ENCODE measurements around the gene NAV1.
"Not testable (repeated sequence)": the region's sequence is repeated elsewhere in the genome, so short reads cannot be mapped to it uniquely, and the experiment has no call there.

The NAV1 gene

DNA sequence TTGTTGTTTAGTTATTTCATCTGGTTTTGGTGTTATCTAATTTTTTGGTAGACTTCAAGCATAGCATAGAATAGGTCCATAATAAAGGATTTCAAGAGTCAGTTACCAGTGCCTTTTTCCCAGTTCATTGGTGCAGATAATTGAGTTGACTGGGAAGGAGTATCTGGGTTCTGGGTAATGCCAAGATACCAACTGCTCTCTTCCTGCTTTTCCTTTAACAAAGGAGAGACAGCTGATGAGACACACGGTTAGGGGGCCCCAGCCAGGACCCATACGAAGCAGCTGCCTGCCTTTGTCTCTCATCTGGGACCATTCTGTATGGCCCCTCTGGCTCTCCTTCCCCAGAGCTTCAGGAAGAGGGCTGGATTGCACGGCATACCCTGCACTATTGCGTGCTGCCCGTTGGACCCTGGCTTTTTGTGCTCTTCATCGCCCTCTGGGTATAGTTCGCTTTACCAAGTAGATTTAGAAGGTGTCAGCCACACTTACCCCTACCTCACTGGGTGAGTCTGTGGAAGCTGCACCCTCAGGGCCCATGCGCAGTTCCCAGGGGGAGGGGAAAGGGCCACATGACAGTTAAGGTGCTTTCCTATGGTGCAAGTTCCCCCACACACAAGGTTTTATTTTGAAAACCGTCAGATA, 7.0 kb downstream of the NAV1 start:
- Histone ChIP-seq H3K4me1 (ENCODE audit: control insufficient read depth, insufficient read depth, low read length) (peaks cover 2% of the 10 kb centered on the region; the same call in 1 of the 2 replicates), H3K27me3 (ENCODE audit: control insufficient read depth, insufficient read depth, low read length) (no peaks in the 10 kb centered on the region; the same call in 1 of the 2 replicates), H3K36me3 (ENCODE audit: control insufficient read depth, insufficient read depth, low read length) (no peaks in the 10 kb centered on the region), H3K9me3 (ENCODE audit: control insufficient read depth, insufficient read depth, low read length) (no peaks in the 10 kb centered on the region), H3K4me3 (ENCODE audit: low read length) (no peak overlapping the region), H3K27ac (ENCODE audit: low read length) (no peak overlapping the region)
- no peak for DNase-seq (ENCODE audit: low read depth, low spot score)
- no CpG with 5 or more reads among the region's 9 CpGs for WGBS (ENCODE audit: insufficient coverage, insufficient read length)

DNA sequence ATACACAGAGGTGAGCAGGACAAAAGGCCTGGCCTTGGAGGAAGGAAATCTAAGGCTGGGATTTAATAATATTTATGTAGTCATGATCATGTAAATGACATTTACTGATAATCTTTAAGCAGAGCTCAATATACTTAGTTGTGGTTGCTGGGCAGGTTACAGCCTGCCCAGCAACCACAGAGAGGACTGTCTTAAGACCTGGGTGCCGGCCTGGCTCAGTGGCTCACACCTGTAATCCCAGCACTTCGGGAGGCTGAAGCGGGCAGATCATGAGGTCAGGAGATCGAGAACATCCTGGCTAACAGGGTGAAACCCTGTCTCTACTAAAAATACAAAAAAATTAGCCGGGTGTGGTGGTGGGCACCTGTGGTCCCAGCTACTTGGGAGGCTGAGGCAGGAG, 10.6 kb downstream of the NAV1 start:
- not testable (repeated sequence) for H3K36me3 ChIP-seq (ENCODE audit: control insufficient read depth, insufficient read depth, low read length); H3K27me3 ChIP-seq (ENCODE audit: control insufficient read depth, insufficient read depth, low read length); DNase-seq (ENCODE audit: low read depth, low spot score); H3K4me3 ChIP-seq (ENCODE audit: low read length); H3K4me1 ChIP-seq (ENCODE audit: control insufficient read depth, insufficient read depth, low read length); H3K9me3 ChIP-seq (ENCODE audit: control insufficient read depth, insufficient read depth, low read length); H3K27ac ChIP-seq (ENCODE audit: low read length)
- WGBS (ENCODE audit: insufficient coverage, insufficient read length) = no CpG with 5 or more reads among the region's 5 CpGs

DNA sequence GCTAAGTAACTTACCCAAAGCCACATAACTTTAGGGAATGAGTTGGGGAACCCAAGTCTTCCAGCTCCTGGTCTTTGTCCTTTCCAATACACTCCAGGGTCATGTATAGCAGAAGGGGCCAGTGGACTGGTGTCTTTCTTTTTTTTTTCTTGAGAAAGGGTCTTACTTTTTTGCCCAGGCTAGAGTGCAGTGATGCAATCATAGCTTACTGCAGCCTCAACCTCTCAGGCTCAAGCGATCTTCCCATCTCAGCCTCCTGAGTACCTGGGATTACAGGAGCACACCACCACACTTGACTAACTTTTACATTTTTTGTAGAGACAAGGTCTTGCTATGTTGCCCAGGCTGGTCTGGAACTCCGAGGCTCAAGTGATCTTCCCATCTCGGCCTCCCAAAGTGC, 12.2 kb downstream of the NAV1 start:
- no peak for DNase-seq (ENCODE audit: low read depth, low spot score)
- no peak overlapping the region for H3K4me3 ChIP-seq (ENCODE audit: low read length)
- no peak overlapping the region for H3K27ac ChIP-seq (ENCODE audit: low read length)
- H3K27me3 ChIP-seq (ENCODE audit: control insufficient read depth, insufficient read depth, low read length) = no peaks in the 10 kb centered on the region
- no CpG with 5 or more reads among the region's 3 CpGs for WGBS (ENCODE audit: insufficient coverage, insufficient read length)
- H3K36me3 ChIP-seq (ENCODE audit: control insufficient read depth, insufficient read depth, low read length) = no peaks in the 10 kb centered on the region
- no peaks in the 10 kb centered on the region for H3K9me3 ChIP-seq (ENCODE audit: control insufficient read depth, insufficient read depth, low read length)
- no peaks in the 10 kb centered on the region for H3K4me1 ChIP-seq (ENCODE audit: control insufficient read depth, insufficient read depth, low read length)

DNA sequence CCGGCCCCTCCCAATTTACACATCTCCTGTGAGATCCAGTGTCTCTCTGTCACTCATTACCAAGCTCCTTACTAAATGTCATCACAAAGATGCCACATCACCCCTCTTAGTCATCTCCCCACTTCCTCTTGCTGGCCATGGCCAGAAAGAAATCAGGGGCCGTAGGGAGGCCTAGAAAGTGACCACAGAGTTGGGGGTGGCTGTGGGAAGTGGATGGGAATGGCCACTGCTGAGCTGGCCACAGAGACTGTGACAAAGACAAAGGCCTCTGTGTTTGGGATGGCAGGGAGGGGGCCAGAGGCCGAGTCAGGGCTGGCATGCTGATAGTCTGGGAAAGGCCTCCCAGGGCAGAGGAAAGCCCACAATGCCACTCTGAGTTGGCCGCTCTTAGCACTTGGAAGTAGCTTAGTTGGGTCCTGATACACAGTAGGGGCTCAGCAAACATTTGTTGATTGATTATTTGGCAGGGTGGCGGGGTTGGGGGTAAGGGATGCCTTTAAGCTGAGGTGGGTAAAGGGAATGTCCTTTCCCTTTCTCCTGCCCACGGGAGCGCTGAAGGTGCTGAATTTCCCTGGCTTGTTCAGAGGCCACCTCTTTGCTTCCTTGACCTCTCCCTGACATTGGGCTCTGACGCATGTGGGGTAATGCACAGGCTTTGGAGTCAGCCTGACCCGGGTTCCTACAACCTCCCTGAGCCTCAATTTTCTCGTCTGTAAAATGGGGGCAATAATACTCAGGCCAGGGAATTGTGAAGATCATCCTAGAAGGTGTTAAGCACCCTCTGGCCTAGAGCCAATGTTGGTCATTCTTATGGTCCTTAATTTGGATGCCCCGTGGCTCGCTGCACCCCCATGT, 13.2 kb downstream of the NAV1 start:
- WGBS (ENCODE audit: insufficient coverage, insufficient read length) = no CpG with 5 or more reads among the region's 12 CpGs
- Histone ChIP-seq H3K4me3 (ENCODE audit: low read length) (no peak overlapping the region), H3K27me3 (ENCODE audit: control insufficient read depth, insufficient read depth, low read length) (no peaks in the 10 kb centered on the region), H3K36me3 (ENCODE audit: control insufficient read depth, insufficient read depth, low read length) (no peaks in the 10 kb centered on the region), H3K9me3 (ENCODE audit: control insufficient read depth, insufficient read depth, low read length) (no peaks in the 10 kb centered on the region), H3K4me1 (ENCODE audit: control insufficient read depth, insufficient read depth, low read length) (peaks cover 1% of the 10 kb centered on the region; the same call in 1 of the 2 replicates), H3K27ac (ENCODE audit: low read length) (no peak overlapping the region)
- DNase-seq (ENCODE audit: low read depth, low spot score) = no peak

DNA sequence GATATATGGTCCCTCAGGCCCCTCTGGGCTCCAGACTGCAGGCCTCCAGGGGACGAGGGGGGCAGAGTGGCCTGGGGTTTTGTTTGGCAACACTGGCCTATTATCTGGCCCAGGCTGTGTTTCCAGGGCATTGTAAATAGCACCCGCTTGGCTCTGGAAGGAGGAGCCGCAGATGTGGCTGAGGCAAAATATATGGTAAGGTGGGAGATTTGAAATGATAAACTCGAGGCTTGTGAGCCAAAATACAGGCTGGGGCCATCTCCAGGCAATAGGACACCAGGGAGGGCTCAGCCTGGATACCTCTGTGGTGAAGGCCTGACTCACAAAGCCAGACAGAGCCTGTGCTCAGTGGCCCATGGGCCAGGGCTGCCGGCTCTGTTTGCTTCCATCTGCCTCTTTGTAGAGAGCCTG, 14.0 kb downstream of the NAV1 start:
- Histone ChIP-seq H3K27ac (ENCODE audit: low read length) (no peak overlapping the region), H3K4me1 (ENCODE audit: control insufficient read depth, insufficient read depth, low read length) (peaks cover 1% of the 10 kb centered on the region; the same call in 1 of the 2 replicates), H3K36me3 (ENCODE audit: control insufficient read depth, insufficient read depth, low read length) (no peaks in the 10 kb centered on the region), H3K9me3 (ENCODE audit: control insufficient read depth, insufficient read depth, low read length) (no peaks in the 10 kb centered on the region), H3K4me3 (ENCODE audit: low read length) (no peak overlapping the region), H3K27me3 (ENCODE audit: control insufficient read depth, insufficient read depth, low read length) (no peaks in the 10 kb centered on the region)
- no CpG with 5 or more reads among the region's 5 CpGs for WGBS (ENCODE audit: insufficient coverage, insufficient read length)
- no peak for DNase-seq (ENCODE audit: low read depth, low spot score)

DNA sequence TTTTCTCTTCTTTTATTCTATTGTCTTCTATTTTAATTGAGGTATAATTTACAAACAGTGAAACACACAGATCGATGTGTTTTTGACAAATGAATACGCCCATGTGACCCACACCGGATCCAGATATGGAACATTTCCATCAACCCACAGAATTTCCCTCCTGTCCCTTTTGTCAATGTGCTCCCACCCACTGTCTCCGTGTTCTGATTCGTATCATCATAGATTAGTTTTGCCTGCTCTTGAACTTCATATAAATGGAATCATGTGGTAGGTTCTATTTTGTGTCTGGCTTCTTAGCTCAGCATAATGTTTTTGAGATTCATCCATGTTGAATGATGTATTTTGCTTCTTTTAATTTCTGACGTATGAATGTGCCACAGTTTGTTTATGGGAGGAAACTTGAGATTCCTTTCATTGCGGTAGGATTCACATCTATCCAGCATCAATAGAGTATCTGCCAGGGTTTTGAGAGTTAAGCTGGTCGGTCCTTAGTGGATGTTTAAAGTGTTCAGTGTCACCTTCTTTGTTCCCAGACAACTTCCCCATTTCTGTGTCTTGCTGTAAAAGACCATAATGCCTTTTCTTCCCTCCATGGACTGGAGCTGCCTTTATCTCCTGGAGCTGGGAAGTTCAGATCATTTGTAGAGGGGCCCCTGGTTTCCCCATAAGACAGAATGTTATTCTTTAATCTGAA, 14.7 kb downstream of the NAV1 start:
- Histone ChIP-seq H3K4me3 (ENCODE audit: low read length) (no peak overlapping the region), H3K36me3 (ENCODE audit: control insufficient read depth, insufficient read depth, low read length) (no peaks in the 10 kb centered on the region), H3K27me3 (ENCODE audit: control insufficient read depth, insufficient read depth, low read length) (no peaks in the 10 kb centered on the region), H3K9me3 (ENCODE audit: control insufficient read depth, insufficient read depth, low read length) (no peaks in the 10 kb centered on the region), H3K27ac (ENCODE audit: low read length) (no peak overlapping the region), H3K4me1 (ENCODE audit: control insufficient read depth, insufficient read depth, low read length) (peaks cover 1% of the 10 kb centered on the region; the same call in 1 of the 2 replicates)
- no peak for DNase-seq (ENCODE audit: low read depth, low spot score)
- no CpG with 5 or more reads among the region's 8 CpGs for WGBS (ENCODE audit: insufficient coverage, insufficient read length)

DNA sequence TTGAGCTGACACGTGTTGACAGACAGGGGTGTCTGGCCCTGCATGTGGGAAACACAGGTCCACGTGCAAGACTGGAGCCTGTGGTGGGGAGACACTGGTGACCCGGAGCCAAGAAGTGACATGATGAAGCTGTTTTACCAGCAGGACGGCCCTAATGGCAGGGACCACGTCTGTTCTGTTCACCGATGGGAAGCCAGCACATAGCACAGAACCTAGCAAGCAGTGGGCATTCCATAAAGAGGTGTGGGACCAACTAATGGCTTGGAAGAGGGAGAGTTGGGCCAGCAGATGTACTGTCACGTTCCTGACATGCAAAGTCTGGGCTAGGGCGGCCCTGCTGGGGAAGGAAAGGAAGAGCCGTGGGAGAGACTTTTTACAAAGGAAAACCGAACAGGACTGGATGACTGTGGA, 15.3 kb downstream of the NAV1 start:
- Histone ChIP-seq H3K4me1 (ENCODE audit: control insufficient read depth, insufficient read depth, low read length) (peaks cover 1% of the 10 kb centered on the region; the same call in 1 of the 2 replicates), H3K4me3 (ENCODE audit: low read length) (no peak overlapping the region), H3K9me3 (ENCODE audit: control insufficient read depth, insufficient read depth, low read length) (no peaks in the 10 kb centered on the region), H3K27ac (ENCODE audit: low read length) (no peak overlapping the region), H3K27me3 (ENCODE audit: control insufficient read depth, insufficient read depth, low read length) (no peaks in the 10 kb centered on the region), H3K36me3 (ENCODE audit: control insufficient read depth, insufficient read depth, low read length) (no peaks in the 10 kb centered on the region)
- WGBS (ENCODE audit: insufficient coverage, insufficient read length) = no CpG with 5 or more reads among the region's 10 CpGs
- DNase-seq (ENCODE audit: low read depth, low spot score) = no peak

DNA sequence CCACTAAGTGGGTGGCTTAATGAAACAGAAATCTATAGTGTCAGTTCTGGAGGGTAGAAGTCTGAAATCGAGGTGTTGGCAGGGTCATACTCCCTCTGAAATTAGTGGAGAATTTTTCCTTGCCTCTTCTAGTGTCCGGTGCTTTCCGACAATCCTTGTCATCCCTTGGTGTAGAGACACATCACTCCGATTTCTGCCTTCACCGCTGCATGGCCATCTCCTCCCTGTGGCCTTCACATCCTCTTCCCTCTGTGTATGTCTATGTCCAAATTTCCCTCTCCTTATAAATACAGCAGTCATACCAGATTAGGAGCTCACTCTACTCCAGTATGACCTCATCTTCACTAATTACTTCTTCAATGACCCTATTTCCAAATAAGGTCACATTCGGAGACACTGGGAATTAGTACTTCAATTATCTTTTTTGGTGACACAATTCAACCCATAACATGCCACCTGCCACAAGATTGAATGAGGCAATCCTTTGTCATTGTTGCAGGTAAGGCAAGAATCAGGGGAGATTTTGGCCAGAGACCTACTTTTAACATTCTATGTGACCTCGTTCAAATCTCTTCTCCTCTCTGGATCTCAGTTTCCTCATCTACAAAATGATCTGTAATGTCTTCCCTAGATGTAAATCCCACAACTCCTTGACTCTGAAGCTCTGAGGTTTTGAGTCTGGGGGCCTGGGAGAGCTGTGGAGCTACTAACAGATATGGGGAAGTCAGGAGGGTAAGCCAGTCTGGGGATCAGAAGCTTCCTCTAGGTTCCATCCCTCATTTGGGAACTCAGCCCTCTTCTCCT, 16.1 kb downstream of the NAV1 start:
- Histone ChIP-seq H3K36me3 (ENCODE audit: control insufficient read depth, insufficient read depth, low read length) (no peaks in the 10 kb centered on the region), H3K27me3 (ENCODE audit: control insufficient read depth, insufficient read depth, low read length) (no peaks in the 10 kb centered on the region), H3K9me3 (ENCODE audit: control insufficient read depth, insufficient read depth, low read length) (no peaks in the 10 kb centered on the region), H3K4me3 (ENCODE audit: low read length) (no peak overlapping the region), H3K27ac (ENCODE audit: low read length) (no peak overlapping the region), H3K4me1 (ENCODE audit: control insufficient read depth, insufficient read depth, low read length) (peaks cover 2% of the 10 kb centered on the region; the same call in 1 of the 2 replicates)
- DNase-seq (ENCODE audit: low read depth, low spot score) = no peak
- WGBS (ENCODE audit: insufficient coverage, insufficient read length) = no CpG with 5 or more reads among the region's 7 CpGs

DNA sequence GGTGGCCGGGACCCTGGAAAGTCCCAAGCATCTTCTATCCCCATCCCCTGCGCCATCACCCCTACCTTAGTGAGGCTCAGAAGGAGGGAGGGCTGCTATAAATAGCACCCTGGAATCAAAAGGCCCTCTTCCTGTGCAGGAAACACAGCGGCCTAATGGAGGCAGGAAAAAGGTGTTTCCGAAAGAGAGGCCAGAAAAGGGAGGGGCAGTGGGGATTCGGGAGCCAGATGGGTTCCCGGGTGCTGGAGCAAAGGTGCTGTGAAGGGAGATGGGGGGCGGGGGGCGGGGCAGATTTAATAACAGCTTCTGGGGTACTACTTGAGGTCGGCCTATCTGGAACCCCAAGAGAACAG, 16.6 kb downstream of the NAV1 start:
- H3K4me1 ChIP-seq (ENCODE audit: control insufficient read depth, insufficient read depth, low read length) = peaks cover 2% of the 10 kb centered on the region; the same call in 1 of the 2 replicates
- WGBS (ENCODE audit: insufficient coverage, insufficient read length) = no CpG with 5 or more reads among the region's 9 CpGs
- no peak overlapping the region for H3K4me3 ChIP-seq (ENCODE audit: low read length)
- H3K36me3 ChIP-seq (ENCODE audit: control insufficient read depth, insufficient read depth, low read length) = no peaks in the 10 kb centered on the region
- no peak for DNase-seq (ENCODE audit: low read depth, low spot score)
- H3K9me3 ChIP-seq (ENCODE audit: control insufficient read depth, insufficient read depth, low read length) = no peaks in the 10 kb centered on the region
- H3K27ac ChIP-seq (ENCODE audit: low read length) = no peak overlapping the region
- no peaks in the 10 kb centered on the region for H3K27me3 ChIP-seq (ENCODE audit: control insufficient read depth, insufficient read depth, low read length)
